SK-N-SH (cell line): ENCODE data around the gene IFT25.

ENCODE experiments used
- CTCF ChIP-seq: fragments of 200-600 bp; sonication (generic); IDR thresholded peaks from 2 replicates; pipeline ENCODE4 v1.6.1; 2017; ENCODE audit warnings: antibody characterized with exemption, mild to moderate bottlenecking, moderate library complexity
- EZH2phosphoT487 ChIP-seq: fragments of 200-600 bp; sonication (generic); IDR thresholded peaks from 2 replicates; pipeline ENCODE4 v1.6.1; 2017; ENCODE audit warnings: low read depth, mixed run types, mild to moderate bottlenecking, antibody characterized with exemption, moderate library complexity, borderline replicate concordance
- GABPA ChIP-seq: IDR thresholded peaks from 2 replicates; pipeline ENCODE4 v1.4.0; 2012; ENCODE audit warnings: low read depth, mild to moderate bottlenecking
- GATA2 ChIP-seq: sonication (generic); formaldehyde crosslinking; IDR thresholded peaks from 2 replicates; pipeline ENCODE4 v1.5.0; 2020; ENCODE audit warnings: mild to moderate bottlenecking, missing genetic modification reagents
- JUND ChIP-seq: IDR thresholded peaks from 2 replicates; pipeline ENCODE4 v1.4.0; 2012
- MAX ChIP-seq: IDR thresholded peaks from 2 replicates; pipeline ENCODE4 v1.4.0; 2012; ENCODE audit warnings: low read depth
- RCOR1 ChIP-seq: fragments of 150-350 bp; IDR thresholded peaks from 2 replicates; pipeline ENCODE4 v1.6.1; 2017; ENCODE audit warnings: antibody characterized with exemption, low read length
- RFX5 ChIP-seq: IDR thresholded peaks from 2 replicates; pipeline ENCODE4 v1.6.1; 2012; ENCODE audit warnings: mild to moderate bottlenecking, improper control_type of control experiment, low read length
- SMC3 ChIP-seq: IDR thresholded peaks from 2 replicates; pipeline ENCODE4 v1.6.1; 2012; ENCODE audit warnings: low read depth, low read length, improper control_type of control experiment
- TAF1 ChIP-seq: IDR thresholded peaks from 2 replicates; pipeline ENCODE4 v1.6.1; 2012; ENCODE audit warnings: low read depth, mild to moderate bottlenecking, low read length, moderate library complexity, borderline replicate concordance
- USF2 ChIP-seq: fragments of 150-350 bp; IDR thresholded peaks from 2 replicates; pipeline ENCODE4 v1.6.1; 2017; ENCODE audit warnings: antibody characterized with exemption, low read length, low read depth, borderline replicate concordance
- YY1 ChIP-seq: IDR thresholded peaks from 2 replicates; pipeline ENCODE4 v1.4.0; 2012; ENCODE audit warnings: low read depth, mild to moderate bottlenecking
- ZBTB33 ChIP-seq: IDR thresholded peaks from 2 replicates; pipeline ENCODE4 v1.4.0; 2012; ENCODE audit warnings: low read depth, borderline replicate concordance

- TF ChIP-seq ZBTB33 (no peak), MAX (no peak), RFX5 (no peak), JUND (no peak), RCOR1 (no peak), GABPA (no peak), CTCF (no peak), TAF1 (no peak), GATA2 (CRISPR knock-in tag) (no peak), SMC3 (no peak), USF2 (no peak), EZH2phosphoT487 (no peak), YY1 (no peak)
Measured at GRCh38 chr1:53895421-53895820, 50.1 kb downstream of the IFT25 start.
